HG03095 (cell line): ENCODE measurements around the gene NTHL1.

ENCODE experiments used
- ATAC-seq: cut with Tn5 transposase; IDR thresholded peaks from one replicate; pipeline ENCODE4 v1.9.1; 2021; ENCODE audit warnings: moderate library complexity; ENCODE audit not compliant: unreplicated experiment

NTHL1 gene

GRCh38 chr16:2066139-2066538 is 18.5 kb upstream of the NTHL1 start:
- ATAC-seq, result no peak

GRCh38 chr16:2064368-2064945 is 16.8 kb upstream of the NTHL1 start:
- no peak for ATAC-seq

GRCh38 chr16:2063861-2064260 is 16.2 kb upstream of the NTHL1 start:
- ATAC-seq, result no peak

- ATAC-seq, result no peak
These were observed 15.2 kb upstream of the NTHL1 start for GRCh38 chr16:2062801-2063200.

- ATAC-seq, result no peak
These were observed 13.9 kb upstream of the NTHL1 start for GRCh38 chr16:2061526-2061925.

GRCh38 chr16:2061023-2061422 is 13.4 kb upstream of the NTHL1 start:
- no peak for ATAC-seq

GRCh38 chr16:2060346-2060745 is 12.7 kb upstream of the NTHL1 start:
- ATAC-seq, result no peak

GRCh38 chr16:2058872-2059271 is 11.2 kb upstream of the NTHL1 start:
- no peak for ATAC-seq

GRCh38 chr16:2058420-2058819 is 10.8 kb upstream of the NTHL1 start:
- ATAC-seq, result no peak

- no peak for ATAC-seq
These were observed 9.8 kb upstream of the NTHL1 start for GRCh38 chr16:2057438-2057837.

GRCh38 chr16:2056681-2057407 is 9.2 kb upstream of the NTHL1 start:
- no peak for ATAC-seq

GRCh38 chr16:2056077-2056476 is 8.4 kb upstream of the NTHL1 start:
- no peak for ATAC-seq

- ATAC-seq, result no peak
These were observed 7.1 kb upstream of the NTHL1 start for GRCh38 chr16:2054543-2055245.

GRCh38 chr16:2053897-2054296 is 6.3 kb upstream of the NTHL1 start:
- ATAC-seq, result no peak

- ATAC-seq, result no peak
These were observed 5.6 kb upstream of the NTHL1 start for GRCh38 chr16:2053211-2053610.

GRCh38 chr16:2048116-2048543 is 496 bp upstream of the NTHL1 start:
- ATAC-seq, result no peak

- ATAC-seq, result no peak
These were observed 723 bp downstream of the NTHL1 start for GRCh38 chr16:2046893-2047329.

- ATAC-seq, result no peak
These were observed 1.4 kb downstream of the NTHL1 start for GRCh38 chr16:2045965-2046892.

- no peak for ATAC-seq
These were observed 3.1 kb downstream of the NTHL1 start for GRCh38 chr16:2044541-2044940.

- ATAC-seq, result no peak
These were observed 3.8 kb downstream of the NTHL1 start for GRCh38 chr16:2043667-2044451.
